ENCODE data around the gene NIN.
"Not testable (repeated sequence)": the region's sequence is repeated elsewhere in the genome, so short reads cannot be mapped to it uniquely, and the experiment has no call there.

The NIN gene

DNA sequence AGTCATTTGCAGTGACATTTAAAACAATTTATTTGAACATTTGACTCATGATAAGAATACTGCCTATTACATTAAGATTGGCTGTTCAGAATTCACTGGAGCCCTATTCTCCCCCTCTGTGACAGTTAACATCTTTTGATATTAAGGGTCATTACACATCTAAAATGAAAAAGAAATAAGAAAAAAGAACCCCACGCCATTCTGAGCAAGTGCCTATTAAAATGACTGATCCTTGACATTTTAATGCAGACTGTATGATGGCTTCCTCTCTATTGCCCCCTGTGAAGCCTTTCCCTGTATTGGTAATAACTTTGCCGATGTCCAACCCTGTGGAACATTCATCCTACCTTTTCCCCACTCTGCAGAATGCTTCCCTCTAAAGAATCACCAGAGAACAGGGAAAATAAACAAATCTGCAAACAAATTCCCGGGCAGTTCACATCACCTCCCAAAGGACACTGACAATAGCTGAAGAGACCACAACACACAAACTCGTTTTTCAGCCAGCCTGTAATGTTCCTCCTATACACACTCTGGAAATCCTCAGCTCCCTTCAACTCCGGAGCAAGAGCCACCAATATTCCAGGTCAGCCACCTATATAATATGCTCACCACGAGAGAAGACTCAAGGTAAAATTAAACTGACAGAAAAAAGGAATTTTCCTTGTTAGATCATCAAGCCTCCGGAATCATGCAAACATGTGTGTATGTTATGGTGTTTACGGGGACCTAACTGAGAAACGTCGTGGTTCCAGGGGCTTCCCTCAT lies 2.1 kb downstream of the NIN start:
- Histone ChIP-seq H3K27me3 (ENCODE audit: control insufficient read depth, insufficient read depth, low read length) (peaks cover 28% of the 10 kb centered on the region), H3K4me1 (ENCODE audit: control insufficient read depth, insufficient read depth, low read length) (peaks cover 2% of the 10 kb centered on the region; the same call in 1 of the 2 replicates), H3K36me3 (ENCODE audit: control insufficient read depth, insufficient read depth, low read length) (no peaks in the 10 kb centered on the region), H3K9me3 (ENCODE audit: control insufficient read depth, insufficient read depth, low read length) (no peaks in the 10 kb centered on the region), H3K4me3 (ENCODE audit: low read length) (no peak overlapping the region), H3K27ac (ENCODE audit: low read length) (no peak overlapping the region)
- no peak for DNase-seq (ENCODE audit: low read depth, low spot score)
- no CpG with 5 or more reads among the region's 10 CpGs for WGBS (ENCODE audit: insufficient coverage, insufficient read length)

- H3K27me3 ChIP-seq (ENCODE audit: control insufficient read depth, insufficient read depth, low read length) = peaks cover 17% of the 10 kb centered on the region
- no peak for DNase-seq (ENCODE audit: low read depth, low spot score)
- no peak overlapping the region for H3K4me3 ChIP-seq (ENCODE audit: low read length)
- H3K36me3 ChIP-seq (ENCODE audit: control insufficient read depth, insufficient read depth, low read length) = no peaks in the 10 kb centered on the region
- no CpG with 5 or more reads among the region's 8 CpGs for WGBS (ENCODE audit: insufficient coverage, insufficient read length)
- H3K4me1 ChIP-seq (ENCODE audit: control insufficient read depth, insufficient read depth, low read length) = peaks cover 8% of the 10 kb centered on the region
- no peaks in the 10 kb centered on the region for H3K9me3 ChIP-seq (ENCODE audit: control insufficient read depth, insufficient read depth, low read length)
- no peak overlapping the region for H3K27ac ChIP-seq (ENCODE audit: low read length)
These were observed 4.3 kb downstream of the NIN start for GRCh38 chr14:50826681-50827080.

- Histone ChIP-seq H3K4me3 (ENCODE audit: low read length) (no peak overlapping the region), H3K4me1 (ENCODE audit: control insufficient read depth, insufficient read depth, low read length) (peaks cover 9% of the 10 kb centered on the region), H3K27me3 (ENCODE audit: control insufficient read depth, insufficient read depth, low read length) (peaks cover 16% of the 10 kb centered on the region), H3K27ac (ENCODE audit: low read length) (no peak overlapping the region), H3K9me3 (ENCODE audit: control insufficient read depth, insufficient read depth, low read length) (no peaks in the 10 kb centered on the region), H3K36me3 (ENCODE audit: control insufficient read depth, insufficient read depth, low read length) (no peaks in the 10 kb centered on the region)
- DNase-seq (ENCODE audit: low read depth, low spot score) = no peak
- no CpG with 5 or more reads among the region's 1 CpG for WGBS (ENCODE audit: insufficient coverage, insufficient read length)
These were observed 5.7 kb downstream of the NIN start for GRCh38 chr14:50825307-50825706.

DNA sequence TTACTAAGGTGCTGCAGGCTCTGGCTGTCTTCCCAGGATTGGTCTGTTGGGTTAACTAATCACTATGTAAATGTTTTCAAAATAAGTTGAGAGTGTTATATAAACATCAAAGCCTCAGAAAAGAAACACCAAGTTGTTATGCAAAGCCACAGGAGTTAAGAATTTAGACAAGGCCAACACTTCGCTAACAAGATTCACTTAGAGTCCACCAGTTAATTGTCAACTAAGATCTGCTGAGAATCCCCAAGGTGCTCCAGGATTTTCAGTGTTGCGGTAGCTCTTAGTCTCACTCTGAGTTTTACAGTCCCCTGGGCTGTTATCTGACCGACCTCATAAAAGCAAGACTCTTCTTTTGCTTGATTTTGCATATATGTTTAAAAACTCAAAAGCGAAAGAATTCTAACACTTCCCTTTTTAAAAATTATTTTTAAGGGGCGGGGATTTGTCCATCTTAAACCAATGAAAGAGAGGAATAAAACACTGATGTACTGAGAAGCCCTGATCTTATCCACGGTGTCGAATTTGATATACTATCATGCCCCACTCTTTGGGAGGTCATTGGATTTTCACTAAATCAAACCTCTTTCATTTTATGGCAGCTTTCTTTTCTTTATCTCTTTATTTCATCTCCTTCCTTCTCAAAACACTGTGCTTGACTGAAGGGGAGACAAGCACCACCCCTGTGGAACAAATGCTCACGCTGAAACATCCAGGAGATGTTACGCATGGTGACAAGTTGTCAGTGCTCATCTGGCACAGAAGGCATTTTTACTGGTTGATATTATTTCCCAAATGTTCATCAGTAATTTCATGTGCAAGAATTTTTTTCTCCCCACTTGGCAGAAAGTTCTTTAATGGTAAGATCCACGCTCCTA lies 7.0 kb downstream of the NIN start:
- H3K4me1 ChIP-seq (ENCODE audit: control insufficient read depth, insufficient read depth, low read length) = peaks cover 7% of the 10 kb centered on the region
- WGBS (ENCODE audit: insufficient coverage, insufficient read length) = no CpG with 5 or more reads among the region's 10 CpGs
- H3K4me3 ChIP-seq (ENCODE audit: low read length) = no peak overlapping the region
- no peaks in the 10 kb centered on the region for H3K36me3 ChIP-seq (ENCODE audit: control insufficient read depth, insufficient read depth, low read length)
- peaks cover 10% of the 10 kb centered on the region for H3K27me3 ChIP-seq (ENCODE audit: control insufficient read depth, insufficient read depth, low read length)
- no peak for DNase-seq (ENCODE audit: low read depth, low spot score)
- H3K9me3 ChIP-seq (ENCODE audit: control insufficient read depth, insufficient read depth, low read length) = no peaks in the 10 kb centered on the region
- H3K27ac ChIP-seq (ENCODE audit: low read length) = no peak overlapping the region

DNA sequence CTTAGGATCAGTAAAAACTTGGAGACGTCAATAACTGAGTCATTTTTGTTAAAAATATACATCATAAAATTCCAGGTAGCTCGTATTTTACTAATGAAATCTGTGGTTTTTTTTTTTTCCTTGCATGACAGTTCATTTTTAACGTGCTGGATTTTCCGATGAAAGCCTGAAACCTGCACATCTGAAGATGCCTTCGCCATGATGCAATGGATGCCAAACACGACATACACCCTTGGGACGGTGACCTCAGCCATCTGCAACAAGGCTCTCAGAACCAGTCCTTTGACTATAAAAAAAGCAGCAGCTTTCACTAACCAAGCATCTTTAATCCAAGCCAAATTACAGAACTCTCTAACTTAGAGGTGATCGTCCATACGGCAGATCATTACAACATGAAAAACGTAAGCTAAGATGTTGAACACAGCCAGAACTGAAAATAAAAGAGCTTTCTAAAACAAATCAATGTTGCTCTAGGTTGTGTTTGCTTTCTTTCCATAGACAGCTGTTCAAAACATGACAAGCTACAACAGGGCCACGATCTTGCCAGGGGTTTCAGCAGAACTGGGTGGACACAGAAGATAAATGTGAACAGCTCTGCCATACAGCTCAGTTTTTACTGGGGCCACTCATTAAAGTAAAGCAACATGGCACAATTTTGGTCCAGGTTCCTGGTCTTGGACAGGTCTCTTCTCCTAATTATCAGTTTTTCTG lies 7.8 kb downstream of the NIN start:
- DNase-seq (ENCODE audit: low read depth, low spot score) = no peak
- Histone ChIP-seq H3K4me3 (ENCODE audit: low read length) (no peak overlapping the region), H3K9me3 (ENCODE audit: control insufficient read depth, insufficient read depth, low read length) (no peaks in the 10 kb centered on the region), H3K36me3 (ENCODE audit: control insufficient read depth, insufficient read depth, low read length) (no peaks in the 10 kb centered on the region), H3K27me3 (ENCODE audit: control insufficient read depth, insufficient read depth, low read length) (peaks cover 7% of the 10 kb centered on the region), H3K4me1 (ENCODE audit: control insufficient read depth, insufficient read depth, low read length) (peaks cover 7% of the 10 kb centered on the region), H3K27ac (ENCODE audit: low read length) (no peak overlapping the region)
- no CpG with 5 or more reads among the region's 11 CpGs for WGBS (ENCODE audit: insufficient coverage, insufficient read length)

DNA sequence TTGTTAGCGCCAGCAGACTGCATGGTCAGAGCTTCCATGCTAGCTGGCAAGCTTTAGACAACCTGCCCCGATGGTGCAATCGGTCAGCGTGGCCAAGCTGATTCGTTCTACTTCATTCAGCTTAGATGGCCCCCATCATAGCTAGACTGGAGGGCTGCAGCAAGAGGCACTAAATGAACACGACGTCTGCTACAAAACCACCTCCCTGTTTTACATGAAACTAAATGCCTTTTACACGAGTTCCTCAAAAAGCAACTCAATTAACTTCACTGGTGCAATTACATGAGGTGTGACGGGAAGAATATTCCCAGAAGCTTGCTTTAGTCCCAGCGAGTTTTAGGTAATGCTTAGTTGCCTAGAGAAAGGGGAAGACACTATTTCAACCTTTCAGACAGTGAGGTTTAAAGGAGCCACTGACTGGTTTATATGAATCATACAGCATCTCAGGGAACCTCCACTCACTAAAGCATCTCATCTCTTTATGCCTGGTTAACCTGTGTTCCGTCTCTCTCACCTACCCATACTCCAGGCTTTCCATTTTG lies 8.4 kb downstream of the NIN start:
- H3K27ac ChIP-seq (ENCODE audit: low read length) = no peak overlapping the region
- H3K9me3 ChIP-seq (ENCODE audit: control insufficient read depth, insufficient read depth, low read length) = no peaks in the 10 kb centered on the region
- no peaks in the 10 kb centered on the region for H3K36me3 ChIP-seq (ENCODE audit: control insufficient read depth, insufficient read depth, low read length)
- peaks cover 7% of the 10 kb centered on the region for H3K27me3 ChIP-seq (ENCODE audit: control insufficient read depth, insufficient read depth, low read length)
- WGBS (ENCODE audit: insufficient coverage, insufficient read length) = no CpG with 5 or more reads among the region's 11 CpGs
- H3K4me3 ChIP-seq (ENCODE audit: low read length) = no peak overlapping the region
- no peak for DNase-seq (ENCODE audit: low read depth, low spot score)
- H3K4me1 ChIP-seq (ENCODE audit: control insufficient read depth, insufficient read depth, low read length) = peaks cover 7% of the 10 kb centered on the region

DNA sequence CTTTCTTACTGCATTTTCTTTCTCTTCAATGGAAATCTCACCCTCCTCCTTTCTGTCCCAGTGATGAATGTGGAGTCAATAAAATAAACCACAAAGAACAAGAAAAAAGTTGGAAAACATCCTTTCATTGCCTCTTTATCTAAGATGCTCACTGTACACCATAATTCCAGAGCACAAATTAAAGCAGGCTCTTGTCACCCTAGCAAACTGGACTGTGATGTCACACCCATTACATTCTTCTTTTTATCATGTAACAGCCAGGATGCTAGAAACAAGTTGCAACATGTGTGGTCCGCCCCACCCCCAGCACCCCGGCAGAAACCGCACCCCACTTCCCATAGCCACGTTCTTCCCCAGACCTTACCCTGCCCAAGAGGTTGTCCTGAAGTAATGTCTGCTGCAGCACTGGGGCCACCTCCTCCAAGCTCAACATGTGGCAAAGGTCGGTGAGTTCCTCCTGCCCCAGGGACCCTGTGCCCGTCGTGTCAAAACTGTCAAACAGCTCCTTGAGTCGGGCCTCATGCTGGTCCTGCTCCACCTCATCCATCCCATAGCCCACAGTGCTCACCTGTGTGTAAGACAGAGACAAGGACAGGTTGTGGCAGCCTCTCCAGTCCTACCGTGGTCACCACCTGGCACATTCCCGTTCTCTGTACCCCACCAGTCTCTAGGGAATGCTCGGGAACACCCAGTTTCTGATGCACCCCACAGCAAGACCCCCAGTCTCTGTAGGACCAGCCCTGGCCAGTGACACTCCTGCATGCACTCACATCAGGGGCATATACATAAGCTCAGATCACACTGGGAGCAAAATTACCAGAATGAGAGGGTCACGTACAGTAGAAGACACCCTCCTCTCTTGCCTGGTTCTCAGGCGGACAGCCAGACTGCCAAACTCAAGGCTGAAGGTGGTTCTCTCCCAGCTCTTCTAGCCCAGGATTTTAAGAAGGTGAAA lies 9.2 kb downstream of the NIN start:
- no peaks in the 10 kb centered on the region for H3K9me3 ChIP-seq (ENCODE audit: control insufficient read depth, insufficient read depth, low read length)
- no CpG with 5 or more reads among the region's 13 CpGs for WGBS (ENCODE audit: insufficient coverage, insufficient read length)
- no peak overlapping the region for H3K4me3 ChIP-seq (ENCODE audit: low read length)
- peaks cover 7% of the 10 kb centered on the region for H3K4me1 ChIP-seq (ENCODE audit: control insufficient read depth, insufficient read depth, low read length)
- no peak for DNase-seq (ENCODE audit: low read depth, low spot score)
- no peaks in the 10 kb centered on the region for H3K36me3 ChIP-seq (ENCODE audit: control insufficient read depth, insufficient read depth, low read length)
- peaks cover 6% of the 10 kb centered on the region; the same call in 1 of the 2 replicates for H3K27me3 ChIP-seq (ENCODE audit: control insufficient read depth, insufficient read depth, low read length)
- H3K27ac ChIP-seq (ENCODE audit: low read length) = no peak overlapping the region

GRCh38 chr14:50820786-50821509 lies 10.0 kb downstream of the NIN start:
- Histone ChIP-seq H3K4me3 (ENCODE audit: low read length) (no peak overlapping the region), H3K27ac (ENCODE audit: low read length) (no peak overlapping the region), H3K4me1 (ENCODE audit: control insufficient read depth, insufficient read depth, low read length) (peaks cover 7% of the 10 kb centered on the region), H3K36me3 (ENCODE audit: control insufficient read depth, insufficient read depth, low read length) (no peaks in the 10 kb centered on the region), H3K27me3 (ENCODE audit: control insufficient read depth, insufficient read depth, low read length) (peaks cover 6% of the 10 kb centered on the region; the same call in 1 of the 2 replicates), H3K9me3 (ENCODE audit: control insufficient read depth, insufficient read depth, low read length) (no peaks in the 10 kb centered on the region)
- DNase-seq (ENCODE audit: low read depth, low spot score) = no peak
- no CpG with 5 or more reads among the region's 3 CpGs for WGBS (ENCODE audit: insufficient coverage, insufficient read length)

DNA sequence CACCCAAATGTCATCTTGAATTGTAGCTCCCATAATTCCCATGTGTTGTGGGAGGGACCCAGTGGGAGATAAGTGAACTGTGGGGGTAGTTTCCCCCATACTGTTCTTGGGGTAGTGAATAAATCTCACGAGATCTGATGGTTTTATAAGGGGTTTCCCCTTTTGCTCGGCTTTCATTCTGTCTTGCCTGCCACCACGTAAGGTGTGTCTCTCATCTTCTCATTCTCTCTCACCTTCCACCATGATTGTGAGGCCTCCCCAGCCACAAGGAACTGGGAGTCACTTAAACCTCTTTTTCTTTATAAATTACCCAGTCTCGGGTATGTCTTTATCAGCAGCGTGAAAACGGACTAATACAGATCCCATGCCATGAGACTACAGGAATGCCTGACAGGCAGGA lies 11.7 kb downstream of the NIN start:
- not testable (repeated sequence) for H3K36me3 ChIP-seq (ENCODE audit: control insufficient read depth, insufficient read depth, low read length); H3K4me3 ChIP-seq (ENCODE audit: low read length)
- no CpG with 5 or more reads among the region's 6 CpGs for WGBS (ENCODE audit: insufficient coverage, insufficient read length)

More for the DNA sequence above, 11.7 kb downstream of the NIN start:
- H3K27ac ChIP-seq (ENCODE audit: low read length); H3K4me1 ChIP-seq (ENCODE audit: control insufficient read depth, insufficient read depth, low read length); H3K9me3 ChIP-seq (ENCODE audit: control insufficient read depth, insufficient read depth, low read length); DNase-seq (ENCODE audit: low read depth, low spot score); H3K27me3 ChIP-seq (ENCODE audit: control insufficient read depth, insufficient read depth, low read length): not testable (repeated sequence)
